Activated CD8-positive, alpha-beta T cell treated with anti-CD3 and anti-CD28 coated beads for 36 hours (primary cell): ENCODE results near the gene PGRMC2. TPM values are rescaled to one million over a fixed set of nuclear protein-coding genes. Genes with fewer than 3 reads are reported as not detected.
A peak's percentile ranks its signal among the peaks of the same experiment; 100 is the strongest.

ENCODE experiments used
- ATAC-seq: fragments of 200-7000 bp; cut with Tn5 transposase; one replicate; pipeline ENCODE4 v1.10.0; 2021; ENCODE audit warnings: mild to moderate bottlenecking, moderate library complexity
- CTCF ChIA-PET: fragments of 350-600 bp; sonication (Branson Sonifier 250); formaldehyde crosslinking; loops from one replicate; lab custom pipeline; 2021; ENCODE audit warnings: antibody characterized with exemption; lab: Charles Lee
- POLR2A ChIA-PET: fragments of 350-600 bp; sonication (Branson Sonifier 250); formaldehyde crosslinking; loops from one replicate; lab custom pipeline; 2021; ENCODE audit warnings: antibody characterized with exemption; lab: Charles Lee
- DNase-seq: peaks from one replicate; pipeline ENCODE4 v3.0.0-alpha.2; 2020
- H3K27ac Mint-ChIP-seq: one replicate; pipeline ENCODE4 v1.8.0; 2021; ENCODE audit warnings: mild to moderate bottlenecking, mixed read lengths
- H3K27me3 Mint-ChIP-seq: one replicate; pipeline ENCODE4 v1.8.0; 2021; ENCODE audit warnings: mixed read lengths
- H3K36me3 Mint-ChIP-seq: one replicate; pipeline ENCODE4 v1.8.0; 2021; ENCODE audit warnings: low read depth, mixed read lengths
- H3K4me1 Mint-ChIP-seq: one replicate; pipeline ENCODE4 v1.8.0; 2021; ENCODE audit warnings: low read depth, mixed read lengths
- H3K4me3 Mint-ChIP-seq: one replicate; pipeline ENCODE4 v1.8.0; 2021; ENCODE audit warnings: mild to moderate bottlenecking, moderate library complexity, mixed read lengths
- H3K9me3 Mint-ChIP-seq: one replicate; pipeline ENCODE4 v1.8.0; 2021; ENCODE audit warnings: mixed read lengths
- intact Hi-C: fragments of 100-400 bp; cut with micrococcal nuclease; formaldehyde crosslinking; loops from one replicate; pipeline ENCODE4 v1.10.0; 2022
- total RNA-seq, 2 experiments: library from RNA; stranded (reverse); gene quantifications; one replicate each; pipeline ENCODE4 v1.2.3, GENCODE V29; 2021
- TF ChIP-seq, protein P1 (sequence below): fragments of 200-600 bp; IDR thresholded peaks from one replicate; pipeline ENCODE4 v1.8.0; 2022; ENCODE audit warnings: antibody characterized with exemption, mild to moderate bottlenecking

The PGRMC2 gene
- total RNA-seq, 2 experiments from 2014 or later: 51.2 to 53.5 TPM

- peaks cover 48% of the 10 kb centered on the region for H3K4me1 Mint-ChIP-seq
- DNase-seq: no peak
Observed at GRCh38 chr4:128285085-128285997, 2.3 kb downstream of the PGRMC2 start.

GRCh38 chr4:128284317-128284716 is 3.3 kb downstream of the PGRMC2 start:
- Mint-ChIP-seq H3K36me3 (peaks cover 46% of the 10 kb centered on the region), H3K9me3 (no peaks in the 10 kb centered on the region), H3K27ac (no peak overlapping the region), H3K4me3 (no peak overlapping the region), H3K4me1 (peaks cover 55% of the 10 kb centered on the region), H3K27me3 (no peaks in the 10 kb centered on the region)
- DNase-seq: no peak
- ATAC-seq: no peak
- CTCF ChIA-PET: interaction anchor here (1.2 kb wide), 1 partner anchor 28 kb away, joined by 3 read pairs; no protein-coding TSS in a partner anchor
- POLR2A ChIA-PET: no interaction called here
- TF ChIP-seq, protein P1, sequence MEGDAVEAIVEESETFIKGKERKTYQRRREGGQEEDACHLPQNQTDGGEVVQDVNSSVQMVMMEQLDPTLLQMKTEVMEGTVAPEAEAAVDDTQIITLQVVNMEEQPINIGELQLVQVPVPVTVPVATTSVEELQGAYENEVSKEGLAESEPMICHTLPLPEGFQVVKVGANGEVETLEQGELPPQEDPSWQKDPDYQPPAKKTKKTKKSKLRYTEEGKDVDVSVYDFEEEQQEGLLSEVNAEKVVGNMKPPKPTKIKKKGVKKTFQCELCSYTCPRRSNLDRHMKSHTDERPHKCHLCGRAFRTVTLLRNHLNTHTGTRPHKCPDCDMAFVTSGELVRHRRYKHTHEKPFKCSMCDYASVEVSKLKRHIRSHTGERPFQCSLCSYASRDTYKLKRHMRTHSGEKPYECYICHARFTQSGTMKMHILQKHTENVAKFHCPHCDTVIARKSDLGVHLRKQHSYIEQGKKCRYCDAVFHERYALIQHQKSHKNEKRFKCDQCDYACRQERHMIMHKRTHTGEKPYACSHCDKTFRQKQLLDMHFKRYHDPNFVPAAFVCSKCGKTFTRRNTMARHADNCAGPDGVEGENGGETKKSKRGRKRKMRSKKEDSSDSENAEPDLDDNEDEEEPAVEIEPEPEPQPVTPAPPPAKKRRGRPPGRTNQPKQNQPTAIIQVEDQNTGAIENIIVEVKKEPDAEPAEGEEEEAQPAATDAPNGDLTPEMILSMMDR: no peak
- intact Hi-C loops: loop anchor here (10.0 kb wide), 1 partner anchor 810 kb away; the partner anchor contains the start of genes C4orf33 and SCLT1

More at GRCh38 chr4:128285085-128285997, 2.3 kb downstream of the PGRMC2 start:
- TF ChIP-seq, protein P1: no peak
- peak overlapping the region; percentile 81 for H3K4me3 Mint-ChIP-seq
- ChIA-PET POLR2A (interaction anchor here (3.0 kb wide), 1 partner anchor 524 kb away, joined by 8 read pairs; the partner anchor contains the start of gene JADE1), CTCF (interaction anchor here (1.2 to 1.3 kb wide), 4 partner anchors 27 to 320 kb away, joined by 3 to 4 read pairs (median 4); partner anchors contain the start of genes ABHD18 and MFSD8)
- H3K27ac Mint-ChIP-seq: no peak overlapping the region
- peaks cover 39% of the 10 kb centered on the region for H3K36me3 Mint-ChIP-seq
- no peaks in the 10 kb centered on the region for H3K9me3 Mint-ChIP-seq
- H3K27me3 Mint-ChIP-seq: no peaks in the 10 kb centered on the region
- no peak for ATAC-seq
- intact Hi-C loops: loop anchor here (5.0 to 10.0 kb wide), 3 partner anchors 223 to 809 kb away; partner anchors contain the start of genes C4orf33, LARP1B and SCLT1

- Mint-ChIP-seq H3K27ac (no peak overlapping the region), H3K27me3 (no peaks in the 10 kb centered on the region), H3K36me3 (peaks cover 48% of the 10 kb centered on the region), H3K9me3 (no peaks in the 10 kb centered on the region), H3K4me3 (no peak overlapping the region), H3K4me1 (peaks cover 59% of the 10 kb centered on the region)
- CTCF ChIA-PET: no interaction called here
- ATAC-seq: no peak
- TF ChIP-seq, protein P1: no peak
- POLR2A ChIA-PET: no interaction called here
- no peak for DNase-seq
- intact Hi-C loops: loop anchor here (10.0 kb wide), 1 partner anchor 812 kb away; the partner anchor contains the start of genes C4orf33 and SCLT1
Observed at GRCh38 chr4:128283071-128283470, 4.5 kb downstream of the PGRMC2 start.

GRCh38 chr4:128282516-128282915 is 5.1 kb downstream of the PGRMC2 start:
- Mint-ChIP-seq H3K36me3 (peaks cover 48% of the 10 kb centered on the region), H3K4me1 (peaks cover 59% of the 10 kb centered on the region), H3K9me3 (no peaks in the 10 kb centered on the region), H3K27ac (no peak overlapping the region), H3K4me3 (no peak overlapping the region), H3K27me3 (no peaks in the 10 kb centered on the region)
- no peak for ATAC-seq
- intact Hi-C loops: loop anchor here (10.0 kb wide), 1 partner anchor 812 kb away; the partner anchor contains the start of genes C4orf33 and SCLT1
- ChIA-PET CTCF (interaction anchor here (0.6 kb wide), 1 partner anchor 9 kb away, joined by 3 read pairs; no protein-coding TSS in a partner anchor), POLR2A (no interaction called here)
- TF ChIP-seq, protein P1: no peak
- DNase-seq: no peak
